ENCODE results near the gene TARDBP.
"Not testable (repeated sequence)": the region's sequence is repeated elsewhere in the genome, so short reads cannot be mapped to it uniquely, and the experiment has no call there.

TARDBP gene

DNA sequence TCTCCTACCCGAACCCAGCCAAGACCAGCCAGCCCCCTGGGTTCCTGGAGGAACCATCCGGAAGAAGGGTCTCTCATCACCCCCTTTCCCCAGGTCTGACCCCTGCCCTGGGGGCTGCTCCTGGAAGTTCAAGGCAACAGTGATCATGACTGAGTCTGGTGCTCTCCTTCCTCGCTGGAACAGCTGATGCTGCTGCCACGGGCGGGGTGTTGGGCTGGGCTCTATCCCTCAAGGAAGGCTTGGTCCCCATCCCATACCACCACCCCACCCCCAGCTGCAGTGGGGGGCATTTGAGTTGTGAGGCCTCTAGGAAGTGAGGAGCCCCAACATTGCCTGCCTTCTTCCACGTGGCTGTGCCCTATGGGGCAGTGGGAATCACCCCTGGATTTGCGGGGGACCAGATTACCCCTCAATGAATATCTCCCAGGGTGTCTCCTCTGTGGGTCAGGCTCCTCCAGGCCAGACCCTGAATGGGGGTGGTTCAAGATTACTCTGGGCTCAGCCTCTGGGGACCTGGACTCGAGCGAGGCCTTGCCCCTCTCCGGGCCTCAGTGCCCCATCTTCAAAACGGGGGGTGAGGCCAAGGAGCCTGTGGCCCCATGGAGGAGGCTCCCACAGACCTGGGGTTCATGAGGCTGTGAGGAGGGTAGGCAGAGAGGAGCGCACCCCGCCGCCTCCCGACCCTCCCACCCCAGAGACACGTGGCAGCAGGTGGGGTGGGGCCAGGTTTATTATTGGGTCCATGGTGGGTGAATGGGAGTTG is 31.8 kb downstream of the TARDBP start:
- no peak for DNase-seq

DNA sequence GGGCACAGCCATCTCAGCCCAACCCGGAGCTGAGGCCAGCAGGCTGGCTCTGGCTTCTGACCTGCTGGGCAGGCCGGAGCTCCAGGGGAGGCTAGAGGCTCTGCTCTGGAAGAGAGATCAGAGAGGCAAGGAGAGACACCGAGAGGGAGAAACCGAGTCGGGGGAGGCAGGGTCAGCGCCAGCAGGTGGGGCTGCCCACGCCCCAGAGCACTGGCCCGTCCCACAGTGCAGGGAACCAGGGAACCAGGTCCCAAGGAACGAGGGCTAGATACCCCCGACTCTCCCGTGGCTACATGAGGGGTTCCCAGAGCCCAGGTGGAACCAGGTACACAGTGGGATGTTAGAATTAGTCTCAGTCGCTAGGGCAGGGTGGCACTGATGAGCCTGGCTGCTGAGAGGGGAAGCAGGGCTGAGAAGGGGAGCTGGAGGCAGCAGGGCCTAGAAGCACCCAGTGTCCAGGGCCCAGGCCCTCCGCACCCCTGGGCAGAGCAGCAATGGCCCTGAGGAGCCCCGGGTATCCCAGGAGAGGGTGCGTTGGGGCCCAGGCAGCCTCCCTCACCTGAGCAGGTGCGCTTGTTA is 32.5 kb downstream of the TARDBP start:
- no peak for DNase-seq

DNA sequence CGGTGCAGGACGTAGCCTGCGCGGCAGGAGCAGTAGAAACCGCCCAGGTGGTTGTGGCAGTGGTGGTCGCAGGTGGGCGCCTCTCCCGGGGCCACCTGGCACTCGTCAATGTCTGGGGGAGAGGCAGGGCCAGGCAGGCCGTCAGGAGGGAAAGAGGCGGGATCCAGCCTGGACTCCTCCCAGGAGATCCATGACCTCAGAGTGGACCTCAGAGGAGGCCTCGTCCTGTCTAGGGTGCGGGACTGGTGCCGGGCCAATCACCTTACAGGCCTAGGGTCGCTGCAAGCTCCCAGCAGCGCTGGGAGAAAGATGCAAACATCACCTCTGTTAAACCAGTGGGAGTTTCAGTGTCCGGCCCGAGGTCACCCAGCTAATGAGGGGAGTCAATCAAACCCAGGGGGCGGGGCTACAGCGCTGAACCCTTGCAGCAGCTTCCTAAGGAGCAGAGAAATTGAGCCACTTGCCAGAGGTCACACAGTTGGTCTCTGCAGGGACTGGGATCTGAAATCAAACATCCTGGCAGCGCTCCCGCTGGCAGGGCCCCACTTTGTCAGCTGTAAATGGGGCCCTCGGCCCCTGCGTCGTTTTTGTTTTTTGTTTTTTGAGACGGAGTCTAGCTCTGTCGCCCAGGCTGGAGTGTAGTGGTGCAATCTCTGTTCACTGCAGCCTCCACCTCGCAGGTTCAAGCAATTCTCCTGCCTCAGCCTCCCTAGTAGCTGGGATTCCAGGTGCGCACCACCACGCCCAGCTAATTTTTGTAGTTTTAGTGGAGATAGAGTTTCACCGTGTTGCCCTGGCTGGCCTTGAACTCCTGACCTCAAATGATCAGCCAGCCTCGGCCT is 33.2 kb downstream of the TARDBP start:
- no peak for DNase-seq

DNA sequence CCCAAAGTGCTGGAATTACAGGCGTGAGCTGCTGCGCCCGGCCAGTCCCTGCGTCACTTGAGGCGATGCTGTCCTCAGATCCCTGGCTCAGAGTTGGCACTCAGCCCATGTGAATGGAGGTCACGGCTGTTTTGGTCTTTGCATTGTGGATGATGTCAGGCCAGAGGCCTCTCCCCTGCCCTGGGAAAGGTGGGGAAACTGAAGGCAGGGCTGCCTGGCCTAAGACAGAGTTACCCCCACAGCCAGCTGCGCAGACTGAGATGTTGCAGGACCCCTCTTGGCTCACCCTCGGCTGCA is 33.8 kb downstream of the TARDBP start:
- DNase-seq: no peak

DNA sequence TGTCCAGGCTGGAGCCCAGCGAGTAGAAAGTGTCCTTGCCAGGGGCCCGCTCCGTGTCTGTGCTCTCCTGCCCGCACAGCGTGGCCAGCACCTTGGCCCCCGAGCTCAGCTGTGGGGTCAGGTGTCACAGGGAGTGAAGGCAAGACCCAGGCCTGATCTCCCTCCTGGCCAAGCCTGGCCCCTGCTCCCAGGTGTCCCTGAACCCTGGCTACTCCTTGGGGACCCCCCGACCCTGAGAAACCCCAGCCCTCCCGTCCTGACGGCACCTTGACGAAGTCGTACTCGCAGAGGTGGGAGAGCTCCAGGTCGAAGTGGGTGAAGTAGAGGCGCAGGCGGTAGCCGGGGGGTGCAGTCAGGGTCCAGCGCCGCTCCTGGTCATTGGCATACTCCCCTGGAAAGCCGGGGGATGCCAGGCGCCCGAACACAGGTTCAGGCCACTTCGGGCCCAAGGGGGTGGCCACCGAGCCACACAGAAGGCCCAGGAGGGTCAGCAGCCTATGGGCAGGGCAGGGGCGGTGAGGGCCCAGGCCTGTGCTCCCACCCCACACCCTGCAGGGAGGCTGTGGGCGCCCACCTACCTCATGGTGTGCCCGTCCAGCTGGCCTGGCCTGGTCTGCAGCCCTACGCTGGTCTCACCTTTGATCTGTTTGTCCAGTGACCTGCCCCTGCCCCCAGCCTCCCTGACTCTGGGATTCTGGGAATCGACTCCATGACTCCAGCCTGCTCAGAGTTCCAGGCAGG is 34.3 kb downstream of the TARDBP start, which contains the start of gene MASP2:
MASP2 (minus strand) TSS at position 615 of the 741 bp plus-strand sequence; CDS start at position 583, 32 bp downstream.
- no peak for DNase-seq

DNA sequence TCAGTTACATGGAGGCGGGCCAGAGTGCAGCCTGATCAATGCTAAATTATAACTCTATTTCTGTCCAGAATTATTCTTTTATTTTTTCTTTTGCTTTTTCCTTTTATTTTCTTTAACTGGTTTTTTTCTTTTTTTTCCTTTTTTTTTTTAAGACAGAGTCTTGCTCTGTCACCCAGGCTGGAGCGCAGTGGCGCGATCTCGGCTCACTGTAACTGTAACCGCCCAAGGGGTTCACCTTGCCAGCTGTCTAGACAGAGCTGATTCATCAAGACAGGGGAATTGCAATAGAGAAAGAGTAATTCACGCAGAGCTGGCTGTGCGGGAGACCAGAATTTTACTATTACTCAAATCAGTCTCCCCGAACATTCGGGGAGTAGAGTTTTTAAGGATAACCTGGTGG is 38.7 kb downstream of the TARDBP start:
- DNase-seq: not testable (repeated sequence)

DNA sequence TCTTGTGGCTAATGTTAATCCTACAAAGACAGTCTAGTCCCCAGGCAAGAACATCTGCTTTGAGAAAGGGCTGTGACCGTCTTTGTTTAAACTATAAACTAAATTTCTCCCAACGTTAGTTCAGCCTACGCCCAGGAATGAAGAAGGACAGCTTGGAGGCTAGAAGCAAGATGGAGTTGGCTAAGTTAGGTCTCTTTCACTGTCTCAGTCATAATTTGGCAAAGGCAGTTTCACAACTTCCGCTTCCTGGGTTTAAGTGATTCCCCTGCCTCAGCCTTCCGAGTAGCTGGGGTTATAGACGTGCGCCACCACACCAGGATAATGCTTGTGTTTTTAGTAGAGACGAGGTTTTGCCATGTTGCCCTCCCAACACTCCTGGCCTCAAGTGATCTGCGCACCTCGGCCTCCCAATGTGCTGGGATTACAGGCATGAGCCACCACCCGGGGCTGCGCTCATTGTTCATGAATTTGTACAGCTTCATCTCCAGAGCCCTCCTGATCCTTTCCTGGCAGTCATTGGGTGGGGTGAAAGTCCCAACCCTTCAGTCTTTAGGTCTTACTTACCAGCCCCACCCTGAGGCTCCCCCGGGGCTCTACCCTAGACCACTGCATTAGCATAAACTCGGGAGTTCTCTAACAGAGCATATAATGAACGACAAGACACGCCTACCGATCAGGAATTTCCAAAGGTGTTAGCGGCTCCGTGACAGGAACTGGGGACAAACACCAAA is 39.5 kb downstream of the TARDBP start:
- no peak for DNase-seq

DNA sequence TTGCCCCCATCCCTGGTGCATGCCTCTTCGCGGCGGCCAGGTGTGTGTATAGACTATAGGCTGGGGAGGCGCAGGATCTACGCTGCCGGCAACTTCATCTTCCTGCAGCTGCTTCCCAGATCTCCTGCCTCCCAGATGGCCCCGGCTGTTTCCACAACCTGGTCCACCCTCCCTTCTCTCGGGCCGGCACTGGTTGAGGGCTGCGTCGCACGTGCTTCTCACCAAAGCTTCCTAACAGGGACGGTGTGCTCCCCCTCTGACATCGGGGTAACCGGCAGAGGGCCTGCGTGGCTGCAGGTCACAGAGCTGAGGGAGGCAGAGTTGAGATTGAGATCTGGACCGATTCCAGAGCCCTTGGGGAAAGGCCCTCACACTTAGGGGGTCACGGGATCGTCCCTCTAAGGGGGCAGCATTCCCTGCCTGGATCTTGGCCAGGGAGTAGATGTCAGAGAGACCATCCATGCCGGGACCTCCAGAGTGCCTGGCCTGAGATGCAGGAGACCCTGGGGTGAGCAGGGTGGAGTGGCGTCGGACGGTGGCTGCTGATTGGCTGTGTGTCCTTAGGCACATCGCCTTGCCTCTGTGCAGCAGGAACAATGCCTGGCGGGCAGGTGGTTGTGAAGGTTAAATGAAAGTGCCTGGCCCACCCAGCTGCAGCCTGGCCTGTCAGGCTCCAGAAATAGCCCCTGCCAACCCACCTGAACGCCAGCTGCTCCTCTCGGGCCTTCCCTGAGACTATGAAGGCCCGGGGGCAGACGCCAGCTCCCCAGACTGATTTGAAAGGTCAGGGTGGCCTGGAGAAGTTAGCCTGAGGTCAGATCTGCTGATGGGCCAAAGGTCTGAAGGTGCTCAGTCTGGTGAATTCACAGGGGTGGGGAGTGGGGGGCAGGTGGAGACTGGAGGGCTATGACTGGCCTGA is 40.6 kb downstream of the TARDBP start:
- no peak for DNase-seq

DNA sequence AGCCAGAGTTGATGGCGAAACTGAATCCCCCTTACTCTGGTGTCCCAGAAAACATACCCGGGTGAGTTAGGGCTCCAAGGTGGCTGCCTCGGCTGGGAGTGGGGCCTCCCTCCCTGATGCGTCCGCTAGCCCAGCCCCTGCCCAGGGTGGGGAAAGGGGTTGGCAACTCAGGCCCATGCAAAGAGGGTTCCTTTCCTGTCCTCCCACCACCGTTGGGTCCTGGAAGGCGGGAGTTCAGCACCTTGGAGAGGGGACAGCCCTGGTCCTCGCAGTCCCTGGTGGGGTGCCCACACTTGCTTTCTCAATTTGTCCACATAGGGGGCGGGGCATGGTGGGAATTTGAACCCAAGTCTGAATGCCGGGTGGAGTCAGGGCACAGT is 41.3 kb downstream of the TARDBP start:
- DNase-seq: no peak

DNA sequence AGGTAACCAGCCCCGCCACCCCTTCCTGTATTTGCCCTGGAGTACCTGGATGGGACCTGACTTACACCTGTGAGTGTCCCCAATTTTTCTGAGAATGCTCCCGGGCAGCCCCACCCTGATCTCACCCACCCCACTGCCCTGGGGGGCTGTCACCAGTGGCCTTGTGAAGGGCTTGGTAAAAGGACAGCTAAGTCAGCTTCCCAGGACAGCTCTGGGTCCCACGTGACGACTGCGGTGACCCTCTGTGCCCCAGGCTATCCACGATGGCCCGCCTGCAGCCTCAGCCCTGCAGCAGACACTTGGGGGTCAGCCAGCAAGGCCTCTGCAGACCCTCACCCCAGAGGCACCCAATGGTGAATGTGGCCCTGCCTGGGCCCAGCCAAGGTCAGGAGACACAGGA is 41.7 kb downstream of the TARDBP start:
- DNase-seq: no peak

DNA sequence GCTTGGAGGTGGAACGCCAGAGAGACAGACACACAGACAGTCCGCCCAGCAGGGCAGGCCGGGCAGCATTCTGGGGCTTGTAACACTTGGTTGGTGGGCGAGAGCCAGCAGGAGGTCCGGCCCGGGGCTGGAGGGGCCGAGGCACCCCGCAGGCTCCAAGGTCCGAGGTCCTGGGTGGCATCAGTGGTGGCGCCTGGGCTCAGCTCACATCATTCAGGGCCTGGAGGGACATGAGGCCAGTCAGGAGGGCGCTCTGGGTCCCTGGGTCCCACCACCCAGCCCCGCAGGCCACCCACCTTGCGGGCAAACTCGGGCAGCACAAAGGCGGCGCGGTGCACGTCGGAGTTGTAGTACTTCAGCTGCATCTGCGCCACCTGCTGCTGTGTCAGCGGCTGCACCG is 42.2 kb downstream of the TARDBP start:
- DNase-seq: no peak

DNA sequence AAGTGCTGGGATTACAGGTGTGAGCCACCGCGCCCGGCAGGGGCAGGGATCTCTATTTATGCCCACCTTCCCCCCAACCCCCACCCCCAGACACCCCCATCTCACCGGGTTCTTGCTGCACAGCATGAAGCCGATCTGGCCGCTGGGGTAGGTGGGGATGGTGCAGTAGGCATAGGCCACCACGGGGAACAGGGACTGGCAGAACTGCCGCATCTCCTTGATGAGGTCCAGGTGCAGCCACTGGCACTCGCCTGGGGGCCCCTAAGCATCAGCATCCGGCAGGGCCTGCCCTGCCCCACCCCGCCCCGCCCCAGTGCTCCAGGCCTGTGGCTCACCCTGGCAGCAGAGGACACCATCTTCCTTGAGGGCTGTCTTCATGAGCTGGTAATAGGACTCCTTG is 43.2 kb downstream of the TARDBP start:
- no peak for DNase-seq

DNA sequence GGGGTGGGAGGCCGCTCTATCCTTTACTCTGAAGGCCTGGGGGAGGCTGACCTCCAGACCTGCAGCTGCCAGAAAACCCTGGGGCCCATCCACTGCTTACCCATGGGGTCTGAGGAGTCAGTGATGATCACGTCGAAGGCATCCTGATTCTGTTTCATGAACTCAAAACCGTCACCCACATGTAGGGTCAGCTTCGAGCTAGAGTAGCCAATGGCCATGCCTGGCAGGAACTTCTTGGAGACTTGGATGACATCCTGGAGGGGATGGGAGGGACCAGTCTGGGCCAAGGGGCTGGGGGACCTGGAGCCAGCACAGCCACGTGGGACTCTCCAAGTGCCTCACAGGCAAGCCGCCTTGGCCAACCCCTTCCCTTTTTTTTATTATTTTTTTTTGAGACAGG is 44.0 kb downstream of the TARDBP start:
- DNase-seq: no peak

DNA sequence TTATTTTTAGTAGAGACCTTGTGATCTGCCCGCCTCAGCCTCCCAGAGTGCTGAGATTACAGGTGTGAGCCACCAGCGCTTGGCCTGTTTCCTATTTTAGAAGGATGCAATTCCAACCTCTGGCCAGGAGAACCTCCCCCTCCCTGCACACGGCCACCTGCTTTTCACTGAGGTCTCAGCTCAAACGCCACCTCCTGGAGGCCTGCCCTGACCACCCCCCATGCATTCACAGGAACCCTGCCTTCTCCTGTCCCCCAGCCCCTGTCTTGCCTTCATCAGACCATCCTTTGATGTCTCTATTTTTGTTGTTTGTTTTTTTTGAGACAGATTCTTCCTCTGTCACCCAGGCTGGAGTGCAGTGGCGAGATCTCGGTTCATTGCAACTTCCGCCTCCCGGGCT is 45.0 kb downstream of the TARDBP start:
- no peak for DNase-seq

DNA sequence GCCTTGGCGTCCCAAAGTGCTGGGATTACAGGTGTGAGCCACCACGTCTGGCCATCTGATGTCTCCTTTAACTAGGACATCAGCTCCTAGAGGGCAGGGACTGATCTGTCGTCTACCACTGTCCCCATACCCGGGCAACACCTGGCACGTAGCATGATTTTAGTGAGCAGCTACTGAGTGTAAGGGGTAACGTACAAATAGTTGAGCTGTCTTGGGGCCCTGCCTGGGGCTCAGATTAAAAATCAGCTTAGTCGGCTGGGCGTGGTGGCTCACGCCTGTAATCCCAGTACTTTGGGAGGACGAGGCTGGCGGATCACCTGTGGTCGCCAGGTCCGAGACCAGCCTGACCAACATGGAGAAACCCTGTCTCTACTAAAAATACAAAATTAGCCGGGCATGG is 45.6 kb downstream of the TARDBP start:
- DNase-seq: no peak

DNA sequence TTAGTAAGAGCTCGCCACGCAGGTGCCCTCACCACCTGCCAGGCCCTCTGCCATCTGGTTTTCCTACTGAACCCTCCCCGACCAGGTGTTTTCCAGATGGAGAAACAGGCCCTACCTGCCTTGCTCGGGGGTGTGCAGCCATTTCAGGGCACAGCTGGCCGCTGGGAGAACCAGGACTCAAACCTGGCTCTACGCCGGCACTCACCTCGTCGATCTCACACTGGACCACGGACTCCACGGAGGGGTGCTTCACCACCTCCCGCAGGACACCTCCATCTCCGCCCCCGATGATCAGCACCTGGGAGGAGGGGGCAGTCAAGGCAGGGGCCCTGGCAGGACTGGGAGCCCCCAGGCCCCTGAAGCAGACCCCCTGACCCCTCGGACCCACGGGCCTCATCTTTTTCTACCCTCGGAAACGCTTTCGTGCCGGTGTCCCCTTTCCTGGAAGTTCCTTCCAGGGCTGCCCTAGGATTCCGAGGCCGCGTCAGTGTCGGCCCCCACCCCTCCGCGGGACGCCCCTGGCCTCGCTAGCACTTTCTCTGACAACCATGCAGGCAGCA is 46.2 kb downstream of the TARDBP start:
- DNase-seq: no peak

DNA sequence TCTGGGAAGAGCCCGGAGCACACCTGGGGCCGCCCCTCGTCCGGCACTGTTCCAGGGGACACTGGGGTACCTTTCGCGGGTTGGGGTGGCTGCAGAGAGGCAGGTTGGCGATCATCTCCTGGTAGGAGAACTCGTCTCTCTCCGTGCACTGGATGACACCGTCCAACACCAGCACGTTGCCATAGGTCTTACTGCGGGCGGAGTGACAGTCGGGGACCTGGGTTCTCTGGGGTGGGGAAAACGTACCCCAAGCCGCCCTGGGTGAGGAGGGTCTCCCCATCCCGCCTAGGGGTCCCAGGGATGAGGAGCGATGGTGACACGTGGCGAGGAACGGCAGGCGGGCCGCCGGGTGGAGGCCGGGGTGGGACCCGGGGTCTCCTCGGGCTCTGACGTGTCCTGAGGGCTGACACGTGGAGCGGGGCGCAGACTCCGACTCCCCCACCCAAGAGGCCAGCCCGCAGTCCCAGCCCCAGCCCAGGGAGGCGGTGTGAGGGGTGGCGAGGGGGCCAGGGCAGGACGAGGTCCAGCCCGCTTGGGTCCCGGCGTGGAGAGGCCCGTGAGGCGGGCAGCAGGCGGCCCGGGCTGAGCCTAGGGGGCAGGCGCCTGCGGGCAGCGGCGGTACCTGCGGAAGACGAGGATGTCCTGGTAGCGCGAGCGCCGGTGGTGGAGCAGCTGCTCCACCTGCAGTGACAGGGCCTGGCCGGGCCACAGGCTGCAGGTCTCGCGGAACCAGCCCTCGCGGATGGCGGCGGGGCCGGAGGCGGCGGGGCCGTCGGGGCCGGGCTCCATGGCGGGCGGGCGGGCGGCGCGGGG is 46.9 kb downstream of the TARDBP start:
- no peak for DNase-seq

DNA sequence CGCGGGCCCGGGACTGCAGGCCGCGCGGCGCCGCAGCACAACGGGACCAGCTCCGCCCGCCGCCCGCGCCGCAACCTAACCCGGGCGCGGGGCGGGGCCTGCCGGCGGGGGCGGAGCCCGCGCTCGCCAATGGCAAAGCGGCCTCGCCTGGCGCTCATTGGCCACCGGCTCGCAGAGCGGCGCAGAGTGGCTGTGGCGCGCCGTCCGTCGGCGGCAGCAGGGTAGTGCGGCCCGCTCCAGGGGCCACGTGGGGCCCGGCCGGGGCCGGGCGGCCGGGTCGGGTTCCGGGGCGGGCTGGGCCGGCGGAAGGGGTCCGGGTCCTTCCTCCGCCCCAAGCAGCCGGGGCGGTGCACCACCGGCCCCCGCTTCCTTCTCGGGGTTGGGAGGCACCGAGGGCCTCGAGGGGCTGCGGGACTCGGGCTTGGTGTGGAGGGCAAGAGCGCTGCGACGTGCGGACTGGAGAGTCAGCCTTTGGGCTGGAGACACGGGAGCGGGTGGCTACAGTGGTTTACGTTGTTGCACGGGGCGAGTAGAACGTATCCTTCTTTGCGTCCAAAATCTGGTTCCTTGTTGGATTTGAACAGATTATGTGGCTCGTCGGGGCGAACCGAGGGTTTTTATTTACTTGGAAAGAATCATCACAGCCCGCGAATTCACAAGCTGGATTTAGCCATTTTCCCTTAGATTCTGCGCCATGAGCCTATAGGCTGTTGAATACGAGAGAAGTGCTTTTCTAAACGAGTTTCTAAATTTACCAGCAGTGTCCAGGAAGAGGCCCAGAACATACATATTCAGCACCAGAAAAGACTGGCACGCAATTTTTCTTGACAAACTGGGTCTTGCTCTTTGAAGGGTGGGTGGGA is 47.7 kb downstream of the TARDBP start, which contains the start of gene SRM:
SRM (minus strand) TSS at position 51 of the 863 bp plus-strand sequence. CDS start 75 bp downstream, outside the sequence.
- DNase-seq: peak; percentile 92

All from NCI-H226 (cell line).